Measurements from ENCODE around the gene LTA4H.

- TF ChIP-seq, protein P1, sequence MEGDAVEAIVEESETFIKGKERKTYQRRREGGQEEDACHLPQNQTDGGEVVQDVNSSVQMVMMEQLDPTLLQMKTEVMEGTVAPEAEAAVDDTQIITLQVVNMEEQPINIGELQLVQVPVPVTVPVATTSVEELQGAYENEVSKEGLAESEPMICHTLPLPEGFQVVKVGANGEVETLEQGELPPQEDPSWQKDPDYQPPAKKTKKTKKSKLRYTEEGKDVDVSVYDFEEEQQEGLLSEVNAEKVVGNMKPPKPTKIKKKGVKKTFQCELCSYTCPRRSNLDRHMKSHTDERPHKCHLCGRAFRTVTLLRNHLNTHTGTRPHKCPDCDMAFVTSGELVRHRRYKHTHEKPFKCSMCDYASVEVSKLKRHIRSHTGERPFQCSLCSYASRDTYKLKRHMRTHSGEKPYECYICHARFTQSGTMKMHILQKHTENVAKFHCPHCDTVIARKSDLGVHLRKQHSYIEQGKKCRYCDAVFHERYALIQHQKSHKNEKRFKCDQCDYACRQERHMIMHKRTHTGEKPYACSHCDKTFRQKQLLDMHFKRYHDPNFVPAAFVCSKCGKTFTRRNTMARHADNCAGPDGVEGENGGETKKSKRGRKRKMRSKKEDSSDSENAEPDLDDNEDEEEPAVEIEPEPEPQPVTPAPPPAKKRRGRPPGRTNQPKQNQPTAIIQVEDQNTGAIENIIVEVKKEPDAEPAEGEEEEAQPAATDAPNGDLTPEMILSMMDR (IDR thresholded peaks at IDR 0.05) = no peak
- TF ChIP-seq EP300 (IDR thresholded peaks at IDR 0.05) (no peak), POLR2A (IDR thresholded peaks at IDR 0.05) (no peak)
Measured at GRCh38 chr12:96068111-96068510, 32.7 kb upstream of the LTA4H start.

Data from tibial nerve (tissue), 4 donors.